ENCODE measurements around the gene CCDC59.

DNA sequence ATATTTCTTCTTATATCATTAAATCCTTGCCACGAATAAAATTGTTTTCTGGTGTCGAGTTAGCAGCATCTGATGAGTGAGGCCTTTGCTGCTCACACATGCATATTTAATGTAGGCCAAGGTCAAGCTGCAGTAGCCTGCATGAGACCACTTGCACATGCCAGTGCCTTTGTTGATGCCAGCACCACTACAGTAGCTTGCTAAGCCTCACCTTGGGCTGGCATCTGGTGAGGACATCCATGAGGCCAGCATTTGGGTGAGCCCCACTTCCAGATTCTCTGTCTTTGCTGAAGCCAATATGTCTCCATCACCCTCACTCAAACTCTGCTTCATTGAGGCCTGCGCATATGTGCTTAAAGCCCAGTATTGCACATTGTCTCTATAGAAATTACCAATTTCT is 8.0 kb downstream of the CCDC59 start:
- TF ChIP-seq, protein P1, sequence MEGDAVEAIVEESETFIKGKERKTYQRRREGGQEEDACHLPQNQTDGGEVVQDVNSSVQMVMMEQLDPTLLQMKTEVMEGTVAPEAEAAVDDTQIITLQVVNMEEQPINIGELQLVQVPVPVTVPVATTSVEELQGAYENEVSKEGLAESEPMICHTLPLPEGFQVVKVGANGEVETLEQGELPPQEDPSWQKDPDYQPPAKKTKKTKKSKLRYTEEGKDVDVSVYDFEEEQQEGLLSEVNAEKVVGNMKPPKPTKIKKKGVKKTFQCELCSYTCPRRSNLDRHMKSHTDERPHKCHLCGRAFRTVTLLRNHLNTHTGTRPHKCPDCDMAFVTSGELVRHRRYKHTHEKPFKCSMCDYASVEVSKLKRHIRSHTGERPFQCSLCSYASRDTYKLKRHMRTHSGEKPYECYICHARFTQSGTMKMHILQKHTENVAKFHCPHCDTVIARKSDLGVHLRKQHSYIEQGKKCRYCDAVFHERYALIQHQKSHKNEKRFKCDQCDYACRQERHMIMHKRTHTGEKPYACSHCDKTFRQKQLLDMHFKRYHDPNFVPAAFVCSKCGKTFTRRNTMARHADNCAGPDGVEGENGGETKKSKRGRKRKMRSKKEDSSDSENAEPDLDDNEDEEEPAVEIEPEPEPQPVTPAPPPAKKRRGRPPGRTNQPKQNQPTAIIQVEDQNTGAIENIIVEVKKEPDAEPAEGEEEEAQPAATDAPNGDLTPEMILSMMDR (IDR thresholded peaks at IDR 0.05) = no peak
- TF ChIP-seq CBX8 (IDR thresholded peaks at IDR 0.05) (no peak), RFX5 (IDR thresholded peaks at IDR 0.05) (no peak), POLR2A (IDR thresholded peaks at IDR 0.05; ENCODE audit: low read length) (no peak), NPAS2 (CRISPR knock-in tag; IDR thresholded peaks at IDR 0.05; ENCODE audit: borderline replicate concordance) (no peak), POLR2AphosphoS2 (conservative IDR thresholded peaks at IDR 0.05; ENCODE audit: low read length) (no peak), KDM1A (IDR thresholded peaks at IDR 0.05; ENCODE audit: low read depth) (no peak), JUN (IDR thresholded peaks at IDR 0.05) (no peak), CHD2 (IDR thresholded peaks at IDR 0.05; ENCODE audit: low read length, partially characterized antibody) (no peak), CEBPB (IDR thresholded peaks at IDR 0.05) (no peak), REST (IDR thresholded peaks at IDR 0.05) (no peak), USF2 (IDR thresholded peaks at IDR 0.05) (no peak)
- TF ChIP-seq, protein P2, sequence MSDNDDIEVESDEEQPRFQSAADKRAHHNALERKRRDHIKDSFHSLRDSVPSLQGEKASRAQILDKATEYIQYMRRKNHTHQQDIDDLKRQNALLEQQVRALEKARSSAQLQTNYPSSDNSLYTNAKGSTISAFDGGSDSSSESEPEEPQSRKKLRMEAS (IDR thresholded peaks at IDR 0.05) = no peak

Measured in A549 (cell line).